DMS79 treated with DMSO at 0.1 percent for 48 hours (cell line): ENCODE measurements around the gene FAM200B.

Source experiments
- DNase-seq: peaks from one replicate; lab custom pipeline; 2025; lab: John Stamatoyannopoulos, UW

FAM200B gene

DNA sequence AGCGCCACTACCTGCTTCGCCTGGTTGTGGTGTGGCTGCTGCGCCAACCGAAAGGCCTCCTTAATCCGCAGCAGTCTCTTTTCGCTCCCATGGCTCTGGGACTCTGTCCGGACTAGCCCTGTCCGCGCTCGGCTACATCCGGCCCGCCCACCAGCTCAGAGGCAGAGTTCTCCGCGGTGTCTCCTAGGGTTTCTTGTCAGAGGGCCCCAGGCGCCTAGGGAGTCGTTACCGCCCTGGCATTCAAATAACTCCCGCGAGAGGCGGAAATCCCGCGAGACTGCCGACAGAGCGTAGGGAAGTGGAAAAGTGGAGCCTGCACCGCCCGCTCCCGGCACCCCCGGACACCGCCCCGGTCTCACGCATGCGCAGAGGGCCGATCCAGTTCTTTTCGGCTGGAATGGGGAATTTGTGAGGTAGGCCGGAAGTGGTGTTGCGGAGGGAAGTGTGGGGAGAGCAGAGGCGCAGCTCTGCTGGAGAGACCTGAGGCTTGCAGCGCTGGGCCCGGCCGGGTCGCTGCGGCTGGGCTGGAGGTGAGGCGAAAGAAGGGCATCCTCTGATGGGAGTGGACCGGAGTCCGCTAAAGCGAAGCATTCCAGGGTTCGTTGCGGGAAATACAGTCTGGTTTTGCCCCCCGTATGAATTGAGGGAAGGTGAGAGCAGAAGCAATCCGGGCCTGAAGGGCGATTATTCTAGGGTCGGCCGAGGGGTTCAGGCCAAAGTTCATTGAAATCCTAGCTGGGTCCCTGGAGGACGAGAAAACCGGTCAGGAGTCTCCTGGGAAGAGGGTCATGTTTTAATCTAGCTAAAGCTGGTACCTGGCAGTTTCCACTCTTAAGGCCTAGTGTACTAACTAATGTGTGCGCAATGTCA is at the start of gene FAM200B:
TSS of gene FAM200B (plus strand) at position 456 of the 870 bp plus-strand sequence. CDS start 5,151 bp downstream, outside the sequence.
- peak; percentile 86 for DNase-seq

DNA sequence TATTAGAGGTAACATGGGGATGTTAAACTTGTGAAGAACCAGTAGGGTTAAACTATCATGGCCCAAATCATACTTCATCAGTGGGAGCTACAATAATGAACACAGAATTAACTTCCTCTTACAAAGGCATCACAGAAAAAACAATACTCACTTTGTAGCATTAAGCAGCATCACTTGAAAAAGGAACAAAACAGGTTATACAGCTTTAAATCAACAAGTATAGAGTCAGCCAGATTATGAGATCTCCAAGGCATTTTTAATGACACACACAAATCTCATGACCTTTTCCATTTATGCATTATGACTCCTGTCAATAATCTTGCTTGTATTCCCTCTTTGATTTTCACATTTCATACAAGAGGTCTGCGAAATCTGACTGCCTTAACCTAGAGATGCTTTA is 44.8 kb upstream of the FAM200B start:
- no peak for DNase-seq

DNA sequence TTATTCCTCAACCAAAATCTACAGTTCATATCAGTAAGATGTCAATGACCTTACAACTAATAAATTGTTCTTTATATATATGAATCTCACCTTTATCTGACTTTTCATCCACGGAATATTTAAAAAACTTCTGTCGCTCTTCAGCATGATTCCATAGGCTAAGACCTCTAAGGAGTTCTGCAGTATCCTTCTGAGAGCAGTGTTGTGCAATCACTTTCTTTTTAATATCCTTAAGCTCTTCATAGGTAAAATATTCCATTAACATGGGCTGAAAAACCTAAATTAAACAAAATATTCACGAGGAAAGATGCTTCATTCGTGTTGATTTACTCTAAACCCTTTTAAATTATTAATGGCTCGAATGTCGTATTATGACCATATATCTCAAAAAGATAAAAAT is 43.2 kb upstream of the FAM200B start:
- no peak for DNase-seq

- DNase-seq = no peak
Observed at GRCh38 chr4:15648600-15648999, 33.0 kb upstream of the FAM200B start.

DNA sequence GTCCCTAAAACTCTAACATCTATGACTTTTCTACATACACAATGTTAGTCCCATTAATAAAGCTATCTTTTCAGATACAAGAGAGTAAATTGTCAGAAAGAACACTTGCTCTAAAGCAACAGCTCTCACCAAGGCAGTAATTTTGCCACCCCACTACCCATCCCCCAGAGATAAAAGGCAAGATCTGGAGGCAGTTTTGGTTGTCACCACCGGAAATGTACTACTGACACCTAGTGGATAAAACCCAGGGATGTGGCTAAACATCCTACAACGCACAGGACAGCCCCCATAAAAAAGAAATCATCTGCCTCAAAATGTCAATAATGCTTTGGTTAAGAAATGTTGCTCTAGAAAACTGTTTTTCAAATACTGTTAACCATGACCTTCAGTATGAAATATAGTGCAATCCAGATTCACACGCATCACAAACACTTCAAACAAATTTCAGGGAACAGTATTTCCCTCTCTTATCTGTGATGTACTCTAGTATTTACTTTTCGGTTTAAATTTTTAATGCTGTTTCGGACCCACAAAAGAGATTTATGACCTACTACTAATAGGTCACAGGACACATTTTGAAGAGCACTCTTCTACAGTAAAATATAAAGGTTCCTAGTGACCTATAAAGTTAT is 31.6 kb upstream of the FAM200B start:
- DNase-seq = peak; percentile 15

- no peak for DNase-seq
Observed at GRCh38 chr4:15651676-15652075, 30.0 kb upstream of the FAM200B start.

DNA sequence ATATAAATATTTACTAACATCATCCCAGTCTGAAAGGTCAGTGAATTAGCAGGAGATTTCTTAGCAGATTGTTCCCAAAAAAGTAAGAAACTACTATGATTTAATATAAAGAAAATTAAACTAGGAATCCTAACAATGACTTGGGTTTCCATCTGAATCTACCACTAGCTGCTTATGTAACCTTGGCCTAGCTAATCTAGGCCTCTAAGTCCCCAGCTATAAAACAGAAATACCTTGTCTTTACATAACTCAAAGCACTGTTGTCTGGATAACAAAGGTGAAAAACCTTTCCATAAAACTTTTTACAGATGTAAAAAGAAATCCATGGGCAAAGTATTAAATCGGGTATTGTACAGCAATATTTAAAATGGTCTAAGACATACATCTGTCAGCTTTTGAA is 29.4 kb upstream of the FAM200B start:
- DNase-seq = no peak

DNA sequence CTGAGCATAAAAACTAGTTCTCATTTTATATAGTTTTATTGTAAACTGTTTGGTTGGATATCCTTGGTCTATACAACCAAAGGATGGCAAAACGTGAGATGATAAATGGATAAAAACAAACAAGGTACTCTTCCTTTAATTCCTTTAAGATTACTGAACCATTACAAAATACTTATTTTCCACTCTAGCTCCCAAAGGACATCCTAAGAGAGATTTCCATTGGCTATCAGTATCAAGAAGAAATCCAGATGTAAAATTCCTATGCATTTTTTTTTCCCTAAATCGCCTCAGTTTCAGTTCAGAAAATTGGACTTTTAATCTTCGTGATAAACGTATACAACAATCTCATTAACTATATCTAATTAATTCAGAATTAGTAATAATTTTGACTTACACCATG is 28.8 kb upstream of the FAM200B start:
- no peak for DNase-seq

GRCh38 chr4:15653420-15653819 is 28.2 kb upstream of the FAM200B start:
- DNase-seq = no peak

GRCh38 chr4:15653864-15654592 is 27.6 kb upstream of the FAM200B start:
- peak; percentile 37 for DNase-seq

DNA sequence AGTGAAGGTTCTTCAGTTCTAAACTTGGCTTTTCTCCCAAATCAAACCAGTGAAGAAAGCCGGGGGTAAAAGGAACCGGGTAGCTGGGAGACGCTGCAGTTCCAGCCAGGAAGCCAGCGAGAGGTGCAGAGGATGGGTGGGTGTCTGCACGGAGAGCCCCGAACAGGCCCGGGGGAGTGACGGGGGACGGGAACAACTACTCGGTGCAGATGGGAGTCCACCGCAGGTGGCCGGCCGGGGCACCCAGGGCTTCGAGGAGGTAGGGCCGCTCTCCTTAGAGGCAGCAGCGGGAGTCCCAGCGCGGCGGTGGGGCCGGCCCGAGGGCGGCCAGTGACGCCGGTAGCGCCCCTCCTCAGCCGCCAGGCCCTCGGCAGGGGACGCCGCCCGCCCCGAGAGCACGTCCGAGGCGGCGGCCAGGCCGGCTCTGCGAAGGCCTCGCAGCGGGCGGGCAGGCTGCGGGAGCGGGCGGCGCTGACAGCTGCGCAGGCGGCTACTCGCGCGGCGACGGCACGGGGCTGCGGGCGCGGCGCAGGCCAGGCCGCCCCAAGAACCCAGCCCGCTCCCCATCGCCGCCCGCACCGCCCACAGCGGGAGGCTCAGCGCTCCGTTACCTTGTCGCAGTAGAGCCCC is 26.9 kb upstream of the FAM200B start:
- DNase-seq = peak; percentile 20

- peak; percentile 46 for DNase-seq
Observed at GRCh38 chr4:15655223-15656037, 26.2 kb upstream of the FAM200B start, which contains the start of gene FBXL5. TSS of gene FBXL5 (minus strand) at chr4:15655357. CDS start at chr4:15655287, 70 bp downstream.

- peak; percentile 22 for DNase-seq
Observed at GRCh38 chr4:15656038-15656470, 25.6 kb upstream of the FAM200B start.

GRCh38 chr4:15657366-15657765 is 24.3 kb upstream of the FAM200B start:
- DNase-seq = no peak

DNA sequence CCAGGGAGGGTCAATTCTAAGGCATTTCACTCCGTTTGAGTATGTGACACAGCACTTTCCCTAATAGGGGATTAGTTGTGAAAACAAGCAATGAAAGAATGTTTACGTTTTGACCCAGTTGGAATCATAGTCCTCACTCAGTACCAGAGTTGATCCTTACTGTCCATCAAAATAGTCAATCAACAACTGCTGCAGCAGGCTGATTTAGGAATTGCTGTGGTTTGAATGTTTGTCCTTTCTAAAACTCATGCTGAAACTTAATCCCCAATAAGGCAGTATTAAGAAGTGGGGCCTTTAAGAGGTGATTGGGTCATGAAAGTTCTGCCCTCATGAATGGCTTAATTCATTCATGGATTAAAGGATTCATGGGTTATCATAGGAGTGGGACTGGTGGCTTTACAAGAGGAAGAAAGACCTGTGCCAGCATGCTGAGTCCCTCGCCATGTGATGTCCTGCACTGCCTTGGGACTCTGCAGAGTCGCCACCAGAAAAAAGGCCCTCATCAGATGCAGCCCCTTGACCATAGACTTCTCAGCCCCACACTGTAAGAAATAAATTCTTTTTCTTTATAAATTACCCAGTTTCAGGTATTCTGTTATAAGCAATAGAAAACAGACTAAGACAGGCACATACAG is 23.4 kb upstream of the FAM200B start:
- DNase-seq = no peak

- no peak for DNase-seq
Observed at GRCh38 chr4:15658781-15659180, 22.8 kb upstream of the FAM200B start.

GRCh38 chr4:15659768-15660570 is 21.7 kb upstream of the FAM200B start:
- DNase-seq = no peak

DNA sequence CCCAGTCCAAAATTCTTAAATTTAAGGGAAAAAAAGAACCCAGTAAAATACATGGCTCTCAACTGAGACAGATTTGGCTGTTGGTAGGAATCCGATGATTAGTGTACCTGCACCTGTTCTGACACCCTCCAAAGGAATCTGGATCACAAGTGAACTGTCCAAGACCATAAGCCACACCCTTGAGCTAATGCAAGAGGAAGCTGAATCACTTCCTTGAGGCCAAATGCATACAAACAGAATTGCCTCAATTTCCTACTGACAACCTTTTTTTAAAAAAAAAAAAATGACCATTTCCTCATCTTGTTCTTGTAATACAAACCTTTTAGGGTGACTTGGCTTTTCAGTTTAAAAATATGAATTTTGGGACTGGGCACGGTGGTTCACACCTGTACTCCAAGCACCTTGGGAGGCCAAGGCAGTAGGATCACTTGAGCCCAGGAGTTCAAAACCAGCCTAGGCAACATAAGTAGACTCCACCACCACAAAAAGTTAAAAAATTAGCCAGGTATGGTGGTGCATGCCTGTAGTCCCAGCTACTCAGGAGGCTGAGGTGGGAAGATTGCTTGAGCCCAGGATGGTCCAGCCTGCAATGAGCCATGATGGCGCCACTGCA is 15.8 kb upstream of the FAM200B start:
- DNase-seq = no peak

- DNase-seq = no peak
Observed at GRCh38 chr4:15667006-15667405, 14.6 kb upstream of the FAM200B start.
